ENCODE measurements around the gene KTN1.

DNA sequence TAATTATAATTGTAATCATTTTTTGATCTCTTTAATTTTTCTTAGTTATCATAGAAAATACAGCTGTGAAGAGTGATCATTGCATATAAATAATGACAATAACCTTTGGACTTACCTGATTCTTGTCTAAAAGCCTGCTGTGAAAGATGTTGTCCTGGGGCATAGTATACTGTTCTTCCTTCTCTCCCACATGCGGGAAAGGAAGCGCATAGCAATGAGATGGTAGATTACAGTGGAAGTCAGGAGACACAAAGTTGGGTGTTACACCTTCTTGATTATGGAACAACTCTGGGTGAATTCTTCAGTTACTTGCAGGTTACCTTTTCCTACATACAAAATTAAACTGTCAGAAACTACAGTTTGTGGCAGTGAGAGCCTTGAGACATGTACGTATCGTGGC, 140.8 kb downstream of the KTN1 start:
- TF ChIP-seq, protein P1, sequence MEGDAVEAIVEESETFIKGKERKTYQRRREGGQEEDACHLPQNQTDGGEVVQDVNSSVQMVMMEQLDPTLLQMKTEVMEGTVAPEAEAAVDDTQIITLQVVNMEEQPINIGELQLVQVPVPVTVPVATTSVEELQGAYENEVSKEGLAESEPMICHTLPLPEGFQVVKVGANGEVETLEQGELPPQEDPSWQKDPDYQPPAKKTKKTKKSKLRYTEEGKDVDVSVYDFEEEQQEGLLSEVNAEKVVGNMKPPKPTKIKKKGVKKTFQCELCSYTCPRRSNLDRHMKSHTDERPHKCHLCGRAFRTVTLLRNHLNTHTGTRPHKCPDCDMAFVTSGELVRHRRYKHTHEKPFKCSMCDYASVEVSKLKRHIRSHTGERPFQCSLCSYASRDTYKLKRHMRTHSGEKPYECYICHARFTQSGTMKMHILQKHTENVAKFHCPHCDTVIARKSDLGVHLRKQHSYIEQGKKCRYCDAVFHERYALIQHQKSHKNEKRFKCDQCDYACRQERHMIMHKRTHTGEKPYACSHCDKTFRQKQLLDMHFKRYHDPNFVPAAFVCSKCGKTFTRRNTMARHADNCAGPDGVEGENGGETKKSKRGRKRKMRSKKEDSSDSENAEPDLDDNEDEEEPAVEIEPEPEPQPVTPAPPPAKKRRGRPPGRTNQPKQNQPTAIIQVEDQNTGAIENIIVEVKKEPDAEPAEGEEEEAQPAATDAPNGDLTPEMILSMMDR (IDR thresholded peaks at IDR 0.05) = no peak
- TF ChIP-seq EZH2 (IDR thresholded peaks at IDR 0.05) = no peak

Measured in neural progenitor cell (in vitro differentiated cells).